ENCODE data around the gene SLIT1.

The SLIT1 gene

GRCh38 chr10:97071496-97071895, 114.3 kb downstream of the SLIT1 start:
- H3K4me3 ChIP-seq (ENCODE audit: control insufficient read depth, low read depth, low read length) = no peak overlapping the region
- no peak for DNase-seq (ENCODE audit: low read depth)
- no peak for TF ChIP-seq CTCF (IDR thresholded peaks at IDR 0.05; ENCODE audit: control insufficient read depth, insufficient read depth, low read depth, low read length, missing control alignments)

GRCh38 chr10:97069576-97070362, 116.0 kb downstream of the SLIT1 start:
- no peak overlapping the region for H3K4me3 ChIP-seq (ENCODE audit: control insufficient read depth, low read depth, low read length)
- no peak for DNase-seq (ENCODE audit: low read depth)
- no peak for TF ChIP-seq CTCF (IDR thresholded peaks at IDR 0.05; ENCODE audit: control insufficient read depth, insufficient read depth, low read depth, low read length, missing control alignments)

- no peak overlapping the region for H3K4me3 ChIP-seq (ENCODE audit: control insufficient read depth, low read depth, low read length)
- no peak for TF ChIP-seq CTCF (IDR thresholded peaks at IDR 0.05; ENCODE audit: control insufficient read depth, insufficient read depth, low read depth, low read length, missing control alignments)
- DNase-seq (ENCODE audit: low read depth) = no peak
These were observed 116.7 kb downstream of the SLIT1 start for GRCh38 chr10:97069026-97069425.

- H3K4me3 ChIP-seq (ENCODE audit: control insufficient read depth, low read depth, low read length) = no peak overlapping the region
- no peak for TF ChIP-seq CTCF (IDR thresholded peaks at IDR 0.05; ENCODE audit: control insufficient read depth, insufficient read depth, low read depth, low read length, missing control alignments)
- DNase-seq (ENCODE audit: low read depth) = no peak
These were observed 117.9 kb downstream of the SLIT1 start for GRCh38 chr10:97067716-97068391.

GRCh38 chr10:97066877-97067555, 118.7 kb downstream of the SLIT1 start:
- no peak for TF ChIP-seq CTCF (IDR thresholded peaks at IDR 0.05; ENCODE audit: control insufficient read depth, insufficient read depth, low read depth, low read length, missing control alignments)
- no peak overlapping the region for H3K4me3 ChIP-seq (ENCODE audit: control insufficient read depth, low read depth, low read length)
- no peak for DNase-seq (ENCODE audit: low read depth)

GRCh38 chr10:97065686-97066660, 119.8 kb downstream of the SLIT1 start:
- DNase-seq (ENCODE audit: low read depth) = no peak
- no peak overlapping the region for H3K4me3 ChIP-seq (ENCODE audit: control insufficient read depth, low read depth, low read length)
- TF ChIP-seq CTCF (IDR thresholded peaks at IDR 0.05; ENCODE audit: control insufficient read depth, insufficient read depth, low read depth, low read length, missing control alignments) = no peak
